ENCODE results near the gene OR4B1.
"Not testable (repeated sequence)": the region's sequence is repeated elsewhere in the genome, so short reads cannot be mapped to it uniquely, and the experiment has no call there.

Gene OR4B1

DNA sequence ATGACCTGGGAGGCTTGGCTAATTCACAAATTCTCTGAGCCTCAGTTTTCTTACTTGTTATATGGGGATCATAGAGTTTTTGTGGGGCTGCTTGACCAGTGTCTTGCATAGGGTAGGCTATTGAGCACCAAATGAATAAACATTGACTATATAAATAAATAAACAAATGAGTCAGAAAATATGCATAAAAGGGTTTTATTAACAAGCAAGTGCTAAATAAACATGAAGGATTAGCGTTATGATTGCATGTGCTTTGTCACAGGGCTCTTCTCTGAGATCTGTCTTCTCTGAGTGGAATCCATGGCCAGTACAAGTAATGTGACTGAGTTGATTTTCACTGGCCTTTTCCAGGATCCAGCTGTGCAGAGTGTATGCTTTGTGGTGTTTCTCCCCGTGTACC is at the start of gene OR4B1:
Gene OR4B1, plus strand, starts transcription at position 301 of the 400 bp plus-strand sequence. Its CDS starts 0 bp downstream, at position 301.
- DNase-seq (ENCODE audit: low read depth): no peak

GRCh38 chr11:48167380-48167779 is 49.2 kb upstream of the OR4B1 start:
- no peak for DNase-seq (ENCODE audit: low read depth)

DNA sequence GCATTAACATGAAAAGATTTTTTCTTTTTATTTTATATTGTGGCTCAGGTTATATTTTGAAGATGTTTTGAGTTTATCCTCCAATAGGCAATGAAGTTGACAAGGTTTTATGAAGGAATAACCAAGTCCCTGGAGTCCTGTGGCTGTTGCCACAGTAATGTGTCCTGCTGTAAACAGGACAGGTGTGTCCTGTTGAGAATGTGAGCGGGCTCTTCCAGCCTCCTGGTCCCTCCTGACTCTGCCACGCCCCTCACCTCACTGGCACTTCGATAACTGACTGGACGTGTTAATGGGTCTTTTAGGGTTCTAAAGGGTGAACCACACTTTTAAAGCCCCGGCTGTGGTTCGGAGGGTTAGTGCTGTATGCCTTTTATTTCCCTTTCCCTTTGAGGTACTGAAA is 47.8 kb upstream of the OR4B1 start:
- no peak for DNase-seq (ENCODE audit: low read depth)

- no peak for DNase-seq (ENCODE audit: low read depth)
Measured at GRCh38 chr11:48169259-48169658, 47.4 kb upstream of the OR4B1 start.

DNA sequence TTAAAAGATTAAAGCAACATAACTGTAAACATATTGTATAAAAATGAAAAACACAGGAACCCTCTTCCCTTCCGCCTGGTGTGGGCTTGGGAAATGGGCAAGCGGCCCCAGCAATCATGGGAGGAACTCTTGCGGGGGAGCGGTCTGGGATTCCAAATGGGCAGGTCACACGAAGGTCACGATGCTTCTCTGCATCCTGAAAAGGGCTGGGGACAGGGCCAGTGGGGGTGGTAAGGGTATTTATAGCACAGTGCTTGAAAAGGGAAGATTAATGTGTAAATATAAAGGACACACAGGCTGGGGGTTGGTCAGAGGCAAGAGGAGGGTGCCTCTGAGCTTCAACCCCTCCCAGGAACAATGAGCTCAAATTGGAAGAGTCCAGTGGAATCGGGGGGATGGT is 46.9 kb upstream of the OR4B1 start:
- DNase-seq (ENCODE audit: low read depth): no peak

GRCh38 chr11:48170241-48171233 is 46.1 kb upstream of the OR4B1 start:
- DNase-seq (ENCODE audit: low read depth): no peak

DNA sequence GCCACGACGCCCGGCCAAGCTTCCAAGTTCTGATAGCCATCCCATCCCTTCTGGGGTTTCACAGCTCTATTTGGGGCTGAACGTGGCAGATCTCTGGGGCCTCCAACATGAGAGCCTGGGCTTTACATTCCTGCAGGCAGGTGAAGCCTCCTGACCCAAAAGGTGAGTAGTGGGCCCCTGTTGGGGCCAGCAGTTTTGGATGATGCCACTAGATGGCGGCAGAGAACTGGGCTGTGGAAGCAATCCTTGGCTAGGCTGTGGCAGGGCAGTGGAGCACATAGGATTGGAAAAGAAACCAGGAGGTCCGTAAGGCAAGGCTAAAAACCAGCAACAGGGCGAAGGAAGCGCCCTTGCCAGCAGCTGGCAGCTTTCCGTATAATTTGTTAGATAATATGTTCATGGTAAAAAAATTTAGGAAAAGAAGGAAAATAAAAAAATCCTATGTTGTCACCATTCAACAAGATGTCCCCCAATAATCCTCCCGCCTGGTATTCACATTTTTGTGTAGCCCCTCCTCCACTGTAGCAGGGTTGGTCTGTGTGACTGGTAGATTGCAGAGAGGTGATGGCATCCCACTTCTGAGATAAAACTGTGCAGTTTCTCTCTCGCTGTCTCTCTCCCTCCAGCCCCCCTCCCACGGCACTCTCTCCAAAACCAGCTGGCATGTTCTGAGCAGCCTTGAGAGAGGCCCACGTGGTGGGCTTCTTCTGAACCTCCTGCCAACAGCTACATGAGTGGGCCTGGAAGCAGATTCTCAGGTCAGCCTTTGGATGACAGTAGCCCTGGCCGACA is 43.6 kb upstream of the OR4B1 start:
- DNase-seq (ENCODE audit: low read depth): peak; percentile 62

GRCh38 chr11:48177661-48178060 is 38.9 kb upstream of the OR4B1 start:
- DNase-seq (ENCODE audit: low read depth): no peak

DNA sequence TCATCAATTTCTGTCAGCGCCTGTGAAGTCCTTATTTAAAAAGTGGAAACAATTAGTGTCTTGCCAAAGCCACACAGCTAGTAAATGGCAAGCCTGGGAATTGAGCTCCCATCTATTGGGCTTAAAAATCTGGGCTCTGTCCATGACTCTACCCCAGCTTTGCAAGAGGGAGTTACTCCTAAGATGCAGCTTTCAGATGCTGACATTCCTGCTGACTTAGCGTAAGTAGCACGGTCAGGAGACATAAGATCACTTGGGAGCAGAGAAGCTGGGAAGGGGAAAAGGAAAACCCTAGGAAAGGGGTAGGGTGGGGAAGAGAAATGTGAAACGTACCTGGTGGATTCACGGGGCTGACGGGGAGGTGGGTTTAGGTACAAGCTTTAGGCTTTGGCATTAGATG is 36.0 kb upstream of the OR4B1 start:
- no peak for DNase-seq (ENCODE audit: low read depth)

DNA sequence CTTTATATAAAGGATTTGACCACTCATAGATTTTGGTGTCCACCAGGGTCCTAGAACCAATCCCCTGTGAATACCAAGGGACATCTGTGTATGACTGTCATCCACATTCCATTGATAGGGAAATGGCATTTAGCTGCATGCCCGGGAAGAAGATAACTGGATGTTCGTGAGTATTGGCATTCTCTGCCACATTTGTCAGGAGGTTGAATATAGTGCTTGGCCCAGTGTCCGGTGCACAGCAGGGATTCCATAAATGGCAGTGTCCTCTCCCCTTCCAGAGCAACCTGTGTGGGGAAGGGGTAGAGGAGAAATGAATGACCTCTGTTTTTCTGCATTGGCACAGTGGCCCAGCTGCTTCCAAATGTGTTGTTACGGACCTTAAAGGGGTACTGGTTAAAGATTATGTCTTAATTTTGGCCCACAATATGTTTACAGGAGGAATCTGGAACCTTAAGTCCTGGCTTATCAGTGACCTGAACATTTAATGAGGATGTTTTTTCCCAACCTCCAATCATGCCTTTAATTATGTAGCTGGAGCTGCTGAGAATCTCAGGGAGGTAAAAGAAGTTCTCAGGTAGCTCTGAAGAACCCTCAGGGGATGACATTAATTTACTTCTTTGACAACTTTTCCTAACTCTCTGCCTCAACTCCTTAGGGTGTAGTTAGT is 33.6 kb upstream of the OR4B1 start:
- DNase-seq (ENCODE audit: low read depth): no peak

DNA sequence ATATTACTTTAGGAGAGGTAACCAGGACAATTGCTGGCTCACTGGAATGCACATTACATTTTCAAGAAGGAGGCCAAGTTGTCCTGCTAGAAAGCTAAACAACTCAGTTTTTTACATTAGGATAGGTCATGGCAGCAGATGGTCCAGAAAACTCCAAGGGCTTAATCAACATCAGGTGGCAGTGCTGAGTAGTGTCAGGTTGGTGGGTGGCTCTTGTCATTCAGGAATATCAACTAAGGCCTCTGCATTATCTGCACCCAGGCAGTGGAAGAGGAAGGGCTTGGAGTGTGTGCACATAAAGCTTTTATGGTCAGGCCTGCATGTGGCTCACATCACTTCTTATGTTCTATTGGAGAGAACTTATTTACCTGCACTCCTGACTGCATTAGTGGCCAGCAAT is 32.2 kb upstream of the OR4B1 start:
- no peak for DNase-seq (ENCODE audit: low read depth)

DNA sequence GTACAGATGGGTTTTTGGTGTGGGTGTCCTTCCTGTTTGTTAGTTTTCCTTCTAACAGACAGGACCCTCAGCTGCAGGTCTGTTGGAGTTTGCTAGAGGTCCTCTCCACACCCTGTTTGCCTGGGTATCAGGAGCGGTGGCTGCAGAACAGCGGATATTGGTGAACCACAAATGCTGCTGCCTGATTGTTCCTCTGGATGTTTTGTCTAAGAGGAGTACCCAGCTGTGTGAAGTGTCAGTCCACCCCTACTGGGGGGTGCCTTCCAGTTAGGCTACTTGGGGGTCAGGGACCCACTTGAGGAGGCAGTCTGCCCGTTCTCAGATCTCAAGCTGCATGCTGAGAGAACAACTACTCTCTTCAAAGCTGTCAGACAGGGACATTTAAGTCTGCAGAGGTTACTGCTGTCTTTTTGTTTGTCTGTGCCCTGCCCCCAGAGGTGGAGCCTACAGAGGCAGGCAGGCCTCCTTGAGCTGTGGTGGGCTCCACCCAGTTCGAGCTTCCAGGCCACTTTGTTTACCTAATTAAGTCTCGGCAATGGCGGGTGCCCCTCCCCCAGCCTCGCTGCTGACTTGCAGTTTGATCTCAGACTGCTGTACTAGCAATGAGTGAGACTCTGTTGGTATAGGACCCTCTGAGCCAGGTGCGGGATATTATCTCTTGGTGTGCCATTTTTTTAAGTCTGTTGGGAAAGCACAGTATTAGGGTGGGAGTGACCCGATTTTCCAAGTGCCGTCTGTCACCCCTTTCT is 25.5 kb upstream of the OR4B1 start:
- not testable (repeated sequence) for DNase-seq (ENCODE audit: low read depth)

DNA sequence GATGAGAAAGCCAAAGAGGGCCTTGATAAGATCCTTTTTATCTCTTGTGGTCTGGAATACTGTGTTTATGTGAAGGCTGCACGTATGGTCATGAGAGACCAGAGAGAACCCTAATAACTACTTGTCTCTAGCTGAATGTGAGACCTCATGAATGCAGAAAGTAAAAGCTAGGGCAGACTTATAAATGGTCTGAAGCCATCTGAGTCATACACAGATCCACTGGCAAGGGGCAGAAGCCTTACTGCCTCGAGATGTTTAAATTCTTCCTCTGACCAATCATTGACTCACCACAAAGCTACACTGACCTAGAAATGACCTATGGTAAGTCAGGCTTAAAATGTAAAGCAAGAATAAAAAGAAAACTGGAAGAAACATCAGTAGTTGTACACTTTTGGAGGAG is 22.7 kb upstream of the OR4B1 start:
- peak; percentile 51 for DNase-seq (ENCODE audit: low read depth)

DNA sequence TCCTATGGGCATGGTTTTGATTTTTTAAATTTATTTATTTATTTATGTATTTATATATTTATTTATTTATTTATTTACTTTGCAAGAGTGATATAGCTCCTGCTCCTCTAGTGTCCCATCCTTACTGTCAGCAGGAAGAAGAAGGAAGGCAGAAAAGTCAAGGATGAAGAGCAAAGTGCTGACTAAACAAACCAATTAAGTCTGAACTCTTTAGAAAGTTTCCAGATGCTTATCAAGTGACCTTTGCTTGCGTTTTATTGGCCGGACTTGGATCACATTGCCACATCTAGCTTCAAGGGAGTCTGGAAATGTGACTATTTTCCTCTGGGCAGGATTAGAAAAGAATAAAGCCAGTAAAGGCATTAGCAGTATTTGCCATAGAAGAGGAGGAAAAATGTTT is 8.7 kb upstream of the OR4B1 start:
- DNase-seq (ENCODE audit: low read depth): no peak

GRCh38 chr11:48210052-48210451 is 6.6 kb upstream of the OR4B1 start:
- DNase-seq (ENCODE audit: low read depth): no peak

DNA sequence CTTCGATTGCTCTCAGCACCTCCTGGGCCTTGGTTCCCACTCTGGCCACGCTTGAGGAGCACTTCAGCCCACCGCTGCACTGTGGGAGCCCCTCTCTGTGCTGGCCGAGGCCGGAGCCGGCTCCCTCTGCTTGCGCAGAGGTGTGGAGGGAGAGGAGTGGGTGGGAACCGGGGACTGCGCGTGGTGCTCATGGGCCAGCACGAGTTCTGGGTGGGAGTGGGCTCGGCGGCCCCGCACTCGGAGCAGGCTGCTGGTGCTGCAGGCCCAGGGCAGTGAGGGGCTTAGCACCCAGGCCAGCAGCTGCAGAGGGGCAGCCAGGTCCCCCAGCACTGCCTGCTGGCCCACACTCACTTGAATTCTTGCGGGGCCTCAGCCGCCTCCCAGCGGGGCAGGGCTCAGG is 12.2 kb downstream of the OR4B1 start:
- no peak for DNase-seq (ENCODE audit: low read depth)

- not testable (repeated sequence) for DNase-seq (ENCODE audit: low read depth)
Measured at GRCh38 chr11:48230057-48230456, 13.4 kb downstream of the OR4B1 start.

GRCh38 chr11:48237727-48238126 is 21.1 kb downstream of the OR4B1 start:
- no peak for DNase-seq (ENCODE audit: low read depth)

- no peak for DNase-seq (ENCODE audit: low read depth)
Measured at GRCh38 chr11:48242501-48242900, 25.9 kb downstream of the OR4B1 start.

DNA sequence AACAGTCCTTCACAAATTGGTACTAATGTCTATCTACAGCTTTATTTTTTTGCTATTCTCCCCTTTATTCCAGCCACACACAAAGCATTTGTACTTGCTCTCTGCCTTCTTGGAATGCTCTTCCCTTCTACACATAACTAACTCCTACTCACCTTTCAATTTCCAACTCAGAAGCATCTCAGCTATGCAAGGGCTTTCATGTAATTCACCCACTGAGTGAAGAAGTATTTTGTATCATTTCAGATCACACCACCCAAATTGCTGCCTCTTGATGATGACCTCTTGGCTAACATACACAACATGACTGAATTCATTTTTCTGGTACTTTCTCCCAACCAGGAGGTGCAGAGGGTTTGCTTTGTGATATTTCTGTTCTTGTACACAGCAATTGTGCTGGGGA is 28.2 kb downstream of the OR4B1 start, which contains the start of gene OR4X2:
Gene OR4X2, plus strand, starts transcription at position 301 of the 400 bp plus-strand sequence. Its CDS starts 0 bp downstream, at position 301.
- DNase-seq (ENCODE audit: low read depth): no peak

- DNase-seq (ENCODE audit: low read depth): no peak
Measured at GRCh38 chr11:48248902-48249301, 32.3 kb downstream of the OR4B1 start.

DNA sequence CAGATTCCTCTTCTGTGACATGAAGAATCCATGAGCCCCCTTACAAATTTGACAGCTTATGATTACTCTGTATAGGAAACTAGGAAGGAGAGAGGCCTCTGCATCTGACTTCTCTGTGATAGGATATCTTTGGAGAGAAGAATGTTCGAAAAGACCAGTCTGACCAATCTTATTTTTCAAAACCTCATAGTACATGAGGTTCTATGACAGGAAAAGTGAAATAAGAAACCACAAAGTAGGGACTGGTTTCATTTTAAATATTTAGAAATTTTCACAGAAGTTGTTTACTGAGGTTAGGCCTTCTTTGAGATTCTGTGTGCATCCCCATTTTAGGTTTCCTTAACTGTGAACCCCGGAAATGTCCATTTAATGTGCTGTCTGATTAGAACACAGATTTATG is 45.0 kb downstream of the OR4B1 start:
- DNase-seq (ENCODE audit: low read depth): no peak
